Chondrocyte (in vitro differentiated cells): ENCODE results near the gene NCOA1. TPM values are rescaled to one million over a fixed set of nuclear protein-coding genes. Genes with fewer than 3 reads are reported as not detected.
A peak's percentile ranks its signal among the peaks of the same experiment; 100 is the strongest.
"Not testable (repeated sequence)": the region's sequence is repeated elsewhere in the genome, so short reads cannot be mapped to it uniquely, and the experiment has no call there.

ENCODE experiments used
- DNase-seq: peaks from one replicate; pipeline ENCODE4 v3.0.0; 2021; ENCODE audit warnings: mixed read lengths, low spot score
- H3K27ac Mint-ChIP-seq: one replicate; pipeline ENCODE4 v1.8.0; 2021; ENCODE audit warnings: mild to moderate bottlenecking, moderate library complexity, mixed read lengths; ENCODE audit not compliant: unreplicated experiment
- H3K27me3 Mint-ChIP-seq: 2 replicates; pipeline ENCODE4 v1.8.0; 2021; ENCODE audit warnings: low read depth, mixed read lengths
- H3K36me3 Mint-ChIP-seq: 2 replicates; pipeline ENCODE4 v1.8.0; 2021; ENCODE audit warnings: low read depth, mixed read lengths
- H3K4me1 Mint-ChIP-seq: 2 replicates; pipeline ENCODE4 v1.8.0; 2021; ENCODE audit warnings: low read depth, mild to moderate bottlenecking, mixed read lengths
- H3K4me3 Mint-ChIP-seq: one replicate; pipeline ENCODE4 v1.8.0; 2021; ENCODE audit warnings: mild to moderate bottlenecking, moderate library complexity, mixed read lengths; ENCODE audit not compliant: unreplicated experiment
- H3K9me3 Mint-ChIP-seq: 2 replicates; pipeline ENCODE4 v1.8.0; 2021; ENCODE audit warnings: low read depth, mixed read lengths
- total RNA-seq: library from RNA; stranded (reverse); gene quantifications from 3 replicates; pipeline ENCODE4 v1.2.1, GENCODE V29; 2021
- TF ChIP-seq, protein P1 (sequence below): fragments of 200-600 bp; sonication (generic); IDR thresholded peaks from 2 replicates; pipeline ENCODE4 v1.5.0; 2021; ENCODE audit warnings: antibody characterized with exemption, mild to moderate bottlenecking, moderate library complexity

NCOA1 gene
- total RNA-seq, 1 donor from 2014 or later = 20.3 TPM

DNA sequence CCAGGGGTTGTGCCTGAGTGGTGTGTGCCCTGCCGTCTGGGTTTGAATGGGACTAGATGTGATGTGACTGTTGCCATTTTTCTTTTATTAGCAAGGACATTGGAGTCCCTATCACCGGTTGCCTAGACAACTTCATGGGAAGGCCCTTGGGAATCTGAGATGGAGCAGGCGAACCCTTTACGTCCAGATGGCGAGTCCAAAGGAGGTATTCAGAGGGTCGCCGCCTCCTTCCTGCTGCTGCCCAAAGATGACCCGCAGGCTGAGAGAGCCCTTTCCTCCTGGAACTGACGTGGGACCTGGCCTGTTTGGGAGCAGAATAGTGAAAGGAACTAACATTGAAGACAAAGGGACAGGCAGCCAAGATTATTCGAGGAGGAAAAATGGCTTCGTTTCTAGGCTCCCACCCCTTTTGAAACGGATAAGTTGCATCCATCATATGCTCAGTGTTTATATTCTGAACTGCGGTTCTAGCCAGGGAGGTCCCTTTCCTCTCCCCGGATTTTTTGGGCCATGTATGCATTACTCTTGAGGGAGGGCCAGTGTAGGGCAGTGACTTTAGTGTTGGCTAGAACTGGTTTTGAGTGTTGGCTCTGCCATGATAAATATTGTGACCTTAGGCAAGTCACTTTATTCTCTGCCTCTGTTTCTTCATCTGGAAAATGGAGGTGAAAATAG is 302.8 kb downstream of the NCOA1 start:
- Mint-ChIP-seq H3K4me3 (peak overlapping the region; percentile 97), H3K27ac (peak overlapping the region; percentile 99), H3K4me1 (peaks cover 26% of the 10 kb centered on the region), H3K9me3 (no peaks in the 10 kb centered on the region), H3K27me3 (no peaks in the 10 kb centered on the region), H3K36me3 (peaks cover 6% of the 10 kb centered on the region)
- no peak for DNase-seq
- TF ChIP-seq, protein P1, sequence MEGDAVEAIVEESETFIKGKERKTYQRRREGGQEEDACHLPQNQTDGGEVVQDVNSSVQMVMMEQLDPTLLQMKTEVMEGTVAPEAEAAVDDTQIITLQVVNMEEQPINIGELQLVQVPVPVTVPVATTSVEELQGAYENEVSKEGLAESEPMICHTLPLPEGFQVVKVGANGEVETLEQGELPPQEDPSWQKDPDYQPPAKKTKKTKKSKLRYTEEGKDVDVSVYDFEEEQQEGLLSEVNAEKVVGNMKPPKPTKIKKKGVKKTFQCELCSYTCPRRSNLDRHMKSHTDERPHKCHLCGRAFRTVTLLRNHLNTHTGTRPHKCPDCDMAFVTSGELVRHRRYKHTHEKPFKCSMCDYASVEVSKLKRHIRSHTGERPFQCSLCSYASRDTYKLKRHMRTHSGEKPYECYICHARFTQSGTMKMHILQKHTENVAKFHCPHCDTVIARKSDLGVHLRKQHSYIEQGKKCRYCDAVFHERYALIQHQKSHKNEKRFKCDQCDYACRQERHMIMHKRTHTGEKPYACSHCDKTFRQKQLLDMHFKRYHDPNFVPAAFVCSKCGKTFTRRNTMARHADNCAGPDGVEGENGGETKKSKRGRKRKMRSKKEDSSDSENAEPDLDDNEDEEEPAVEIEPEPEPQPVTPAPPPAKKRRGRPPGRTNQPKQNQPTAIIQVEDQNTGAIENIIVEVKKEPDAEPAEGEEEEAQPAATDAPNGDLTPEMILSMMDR = no peak

DNA sequence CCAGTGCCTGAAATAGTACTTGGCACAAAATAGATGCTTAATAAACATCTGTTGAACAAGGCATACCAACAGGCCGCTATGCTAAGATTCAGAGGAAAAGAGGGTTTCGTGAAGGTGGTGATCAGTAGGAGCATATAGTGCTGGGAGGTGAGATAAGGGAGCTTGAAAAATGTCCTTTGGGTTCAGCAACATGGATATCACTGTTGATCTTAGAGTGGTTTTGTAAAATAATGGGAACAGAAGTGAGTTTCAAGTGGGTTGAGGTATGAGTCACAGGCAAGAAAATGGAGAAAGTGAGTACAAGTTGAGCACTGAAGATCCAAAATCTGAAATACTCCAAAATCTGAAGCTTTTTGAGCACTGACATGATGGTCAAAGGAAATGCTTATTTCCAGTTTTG is 306.6 kb downstream of the NCOA1 start:
- Mint-ChIP-seq H3K27me3 (no peaks in the 10 kb centered on the region), H3K4me3 (no peak overlapping the region), H3K27ac (no peak overlapping the region), H3K9me3 (no peaks in the 10 kb centered on the region), H3K36me3 (peaks cover 16% of the 10 kb centered on the region), H3K4me1 (peaks cover 21% of the 10 kb centered on the region)
- no peak for DNase-seq
- TF ChIP-seq, protein P1 = no peak

DNA sequence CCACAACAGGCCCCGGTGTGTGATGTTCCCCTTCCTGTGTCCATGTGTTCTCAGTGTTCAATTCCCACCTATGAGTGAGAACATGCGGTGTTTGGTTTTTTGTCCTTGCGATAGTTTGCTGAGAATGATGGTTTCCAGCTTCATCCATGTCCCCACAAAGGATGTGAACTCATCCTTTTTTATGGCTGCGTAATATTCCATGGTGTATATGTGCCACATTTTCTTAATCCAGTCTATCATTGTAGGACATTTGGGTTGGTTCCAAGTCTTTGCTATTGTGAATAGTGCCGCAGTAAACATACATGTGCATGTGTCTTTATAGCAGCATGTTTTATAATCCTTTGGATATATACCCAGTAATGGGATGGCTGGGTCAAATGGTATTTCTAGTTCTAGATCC is 309.4 kb downstream of the NCOA1 start:
- peaks cover 32% of the 10 kb centered on the region for H3K36me3 Mint-ChIP-seq
- not testable (repeated sequence) for DNase-seq, H3K27ac Mint-ChIP-seq, H3K9me3 Mint-ChIP-seq, H3K27me3 Mint-ChIP-seq, H3K4me3 Mint-ChIP-seq, H3K4me1 Mint-ChIP-seq

DNA sequence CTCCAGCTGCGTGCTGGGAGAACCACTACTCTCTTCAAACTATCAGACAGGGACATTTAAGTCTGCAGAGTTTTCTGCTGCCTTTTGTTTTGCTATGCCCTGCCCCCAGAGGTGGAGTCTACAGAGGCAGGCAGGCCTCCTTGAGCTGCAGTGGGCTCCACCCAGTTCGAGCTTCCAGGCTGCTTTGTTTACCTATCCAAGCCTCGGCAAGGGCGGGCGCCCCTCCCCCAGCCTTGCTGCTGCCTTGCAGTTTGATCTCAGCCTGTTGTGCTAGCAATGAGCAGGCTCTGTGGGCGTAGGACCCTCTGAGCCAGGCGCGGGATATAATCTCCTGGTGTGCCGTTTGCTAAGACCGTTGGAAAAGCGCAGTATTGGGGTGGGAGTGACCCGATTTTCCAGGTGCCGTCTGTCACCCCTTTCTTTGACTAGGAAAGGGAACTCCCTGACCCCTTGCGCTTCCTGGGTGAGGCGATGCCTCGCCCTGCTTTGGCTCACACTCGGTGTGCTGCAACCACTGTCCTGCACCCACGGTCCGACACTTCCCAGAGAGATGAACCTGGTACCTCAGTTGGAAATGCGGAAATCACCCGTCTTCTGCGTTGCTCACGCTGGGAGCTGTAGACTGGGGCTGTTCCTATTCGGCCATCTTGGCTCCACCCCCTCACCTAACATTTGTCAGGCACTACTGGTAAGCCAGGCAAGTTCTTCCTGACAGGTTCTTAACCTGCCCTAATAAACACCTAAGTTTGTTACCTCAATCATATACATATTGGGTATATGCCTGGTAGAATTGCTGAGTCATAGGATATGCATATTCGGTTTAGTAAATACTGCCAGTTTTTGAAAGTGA is 315.0 kb downstream of the NCOA1 start:
- H3K27ac Mint-ChIP-seq, DNase-seq, H3K4me1 Mint-ChIP-seq, H3K4me3 Mint-ChIP-seq, H3K27me3 Mint-ChIP-seq: not testable (repeated sequence)
- Mint-ChIP-seq H3K36me3 (peaks cover 32% of the 10 kb centered on the region), H3K9me3 (peaks cover 13% of the 10 kb centered on the region)

DNA sequence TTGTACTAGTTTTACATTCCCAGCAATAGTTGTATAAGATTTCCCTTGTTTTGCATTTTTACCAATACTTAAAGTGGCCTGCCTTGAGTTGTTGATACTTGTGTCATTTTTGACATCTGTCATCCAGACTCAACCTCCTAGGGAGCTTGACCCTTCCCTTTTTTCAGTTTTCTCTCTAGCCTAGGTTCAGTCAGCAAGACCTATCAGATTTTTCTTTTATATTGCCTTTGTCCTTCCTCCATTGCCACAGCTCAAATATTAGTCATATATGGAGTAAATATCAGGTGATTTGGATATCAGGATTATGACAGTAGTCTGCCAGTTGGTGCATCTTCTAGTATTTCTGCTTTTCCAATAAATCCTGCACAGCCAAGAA is 315.6 kb downstream of the NCOA1 start:
- no peaks in the 10 kb centered on the region for H3K27me3 Mint-ChIP-seq
- H3K36me3 Mint-ChIP-seq = peaks cover 31% of the 10 kb centered on the region
- no peak for DNase-seq
- peaks cover 8% of the 10 kb centered on the region for H3K4me1 Mint-ChIP-seq
- TF ChIP-seq, protein P1 = no peak
- no peak overlapping the region for H3K27ac Mint-ChIP-seq
- peaks cover 13% of the 10 kb centered on the region for H3K9me3 Mint-ChIP-seq
- no peak overlapping the region for H3K4me3 Mint-ChIP-seq

DNA sequence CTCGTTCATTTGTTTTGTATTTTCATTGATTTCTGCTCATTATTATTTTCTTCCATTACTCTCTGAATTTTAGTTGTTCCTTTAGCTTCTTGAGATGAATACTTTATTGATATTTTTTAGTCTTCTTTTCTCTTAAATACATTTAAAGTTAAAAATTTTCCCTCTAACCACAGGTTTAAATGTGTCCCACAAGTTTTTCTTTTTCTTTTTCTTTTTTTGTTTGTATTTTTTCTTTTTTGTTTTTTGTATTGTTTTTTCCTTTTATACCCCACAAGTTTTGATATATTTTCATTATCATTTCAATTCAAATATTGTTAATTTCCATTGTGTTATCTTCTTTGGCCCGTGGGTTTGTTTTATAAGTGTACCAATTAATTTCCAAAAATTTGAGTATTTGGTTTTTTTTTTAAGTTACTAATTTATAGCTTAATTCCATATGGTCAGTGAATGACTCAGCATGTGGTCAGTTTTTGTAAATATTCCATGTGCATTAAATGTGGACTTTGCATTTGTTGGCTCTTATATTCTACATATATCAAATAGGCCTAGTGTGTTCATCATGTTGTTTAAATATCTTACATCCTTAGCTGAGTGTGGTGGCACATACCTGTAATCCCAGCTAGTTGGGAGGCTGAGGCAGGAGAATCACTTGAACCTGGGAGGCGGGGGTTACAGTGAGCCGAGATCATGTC is 318.4 kb downstream of the NCOA1 start:
- Mint-ChIP-seq H3K36me3 (peaks cover 18% of the 10 kb centered on the region), H3K27me3 (no peaks in the 10 kb centered on the region), H3K4me1 (peaks cover 8% of the 10 kb centered on the region), H3K9me3 (peaks cover 13% of the 10 kb centered on the region), H3K27ac (peak overlapping the region; percentile 57), H3K4me3 (no peak overlapping the region)
- no peak for DNase-seq
- TF ChIP-seq, protein P1 = no peak
